Measurements from ENCODE around the gene ANKRD42. TPM values are rescaled to one million over a fixed set of nuclear protein-coding genes. Genes with fewer than 3 reads are reported as not detected.

The ANKRD42 gene
- total and polyA plus RNA-seq, 9 of the 15 experiments (the other 6 are each of a cell fraction or from before 2014, with no cell fraction given) = 2.8 to 9.1 (median 6.1) TPM

- TF ChIP-seq THAP12 (CRISPR knock-in tag; IDR thresholded peaks at IDR 0.05) (no peak), CTBP1 (IDR thresholded peaks at IDR 0.05; ENCODE audit: borderline replicate concordance) (no peak), RAD21 (CRISPR knock-in tag; conservative IDR thresholded peaks at IDR 0.05 in 1 of 2, IDR thresholded peaks at IDR 0.05 in 1 of 2) (peak; percentile 12 to 60; a peak in 2 of 4 replicates), HEY1 (CRISPR knock-in tag; IDR thresholded peaks at IDR 0.05; ENCODE audit: borderline replicate concordance) (no peak), HES1 (IDR thresholded peaks at IDR 0.05; ENCODE audit: low read depth) (0 out of 2 replicates have a peak, but pooled peaks have one; percentile 15), RFX1 (IDR thresholded peaks at IDR 0.05) (0 out of 2 replicates have a peak, but pooled peaks have one; percentile 9), TFAM (CRISPR knock-in tag; conservative IDR thresholded peaks at IDR 0.05) (no peak), ARNT (IDR thresholded peaks at IDR 0.05) (peak in 1 of 2 experiments; percentile 70; a peak in 1 of 4 replicates), TEAD4 (IDR thresholded peaks at IDR 0.05; ENCODE audit: low read length) (peak; percentile 58), TEAD4 (CRISPR knock-in tag; IDR thresholded peaks at IDR 0.05; ENCODE audit: borderline replicate concordance) (no peak), FOS (IDR thresholded peaks at IDR 0.05; ENCODE audit: extremely low read depth, insufficient read length) (peak; percentile 18), REST (IDR thresholded peaks at IDR 0.05; ENCODE audit: borderline replicate concordance) (peak; percentile 31; the same call in 1 of the 2 replicates), REST (CRISPR knock-in tag; IDR thresholded peaks at IDR 0.05; ENCODE audit: low read depth) (no peak), NCOR1 (IDR thresholded peaks at IDR 0.05) (peak; percentile 26; the same call in 1 of the 2 replicates), SMARCE1 (IDR thresholded peaks at IDR 0.05) (peak; percentile 69; the same call in 1 of the 2 replicates), MEIS2 (IDR thresholded peaks at IDR 0.05; ENCODE audit: partially characterized antibody) (peak; percentile 66)
- TF ChIP-seq, protein P1, sequence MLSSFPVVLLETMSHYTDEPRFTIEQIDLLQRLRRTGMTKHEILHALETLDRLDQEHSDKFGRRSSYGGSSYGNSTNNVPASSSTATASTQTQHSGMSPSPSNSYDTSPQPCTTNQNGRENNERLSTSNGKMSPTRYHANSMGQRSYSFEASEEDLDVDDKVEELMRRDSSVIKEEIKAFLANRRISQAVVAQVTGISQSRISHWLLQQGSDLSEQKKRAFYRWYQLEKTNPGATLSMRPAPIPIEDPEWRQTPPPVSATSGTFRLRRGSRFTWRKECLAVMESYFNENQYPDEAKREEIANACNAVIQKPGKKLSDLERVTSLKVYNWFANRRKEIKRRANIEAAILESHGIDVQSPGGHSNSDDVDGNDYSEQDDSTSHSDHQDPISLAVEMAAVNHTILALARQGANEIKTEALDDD (IDR thresholded peaks at IDR 0.05) = no peak
Observed at GRCh38 chr11:83241291-83241946, 47.9 kb downstream of the ANKRD42 start (continued).
